ENCODE measurements around the gene OR2T8. TPM values are rescaled to one million over a fixed set of nuclear protein-coding genes. Genes with fewer than 3 reads are reported as not detected.
A peak's percentile ranks its signal among the peaks of the same experiment; 100 is the strongest.
"Not testable (repeated sequence)": the region's sequence is repeated elsewhere in the genome, so short reads cannot be mapped to it uniquely, and the experiment has no call there.

Gene OR2T8
- total RNA-seq, 1 donor from 2014 or later = not detected

DNA sequence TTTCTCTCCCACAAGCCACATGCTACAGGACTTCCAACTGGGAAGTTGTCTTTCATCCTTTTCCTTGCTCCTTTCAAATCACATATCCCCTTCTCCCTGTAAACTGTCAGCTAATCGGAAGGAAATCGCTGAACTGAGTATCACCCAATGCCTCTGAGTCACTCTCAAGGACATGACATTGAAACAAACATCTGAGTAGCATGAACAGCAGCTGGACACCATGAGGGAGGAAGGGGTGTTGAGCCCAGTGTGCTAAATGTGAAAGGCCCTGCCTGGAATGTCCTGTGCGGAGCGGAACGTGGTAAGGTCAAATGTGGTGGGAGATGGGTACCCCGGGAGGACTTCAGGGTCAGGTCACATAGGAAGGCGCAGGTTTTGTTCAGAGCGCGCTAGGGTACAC is 4.8 kb downstream of the OR2T8 start, which contains the start of gene OR2AJ1:
TSS of gene OR2AJ1 (plus strand) at position 22 of the 400 bp plus-strand sequence. CDS start 8,880 bp downstream, outside the sequence.
- TF ChIP-seq, protein P1, sequence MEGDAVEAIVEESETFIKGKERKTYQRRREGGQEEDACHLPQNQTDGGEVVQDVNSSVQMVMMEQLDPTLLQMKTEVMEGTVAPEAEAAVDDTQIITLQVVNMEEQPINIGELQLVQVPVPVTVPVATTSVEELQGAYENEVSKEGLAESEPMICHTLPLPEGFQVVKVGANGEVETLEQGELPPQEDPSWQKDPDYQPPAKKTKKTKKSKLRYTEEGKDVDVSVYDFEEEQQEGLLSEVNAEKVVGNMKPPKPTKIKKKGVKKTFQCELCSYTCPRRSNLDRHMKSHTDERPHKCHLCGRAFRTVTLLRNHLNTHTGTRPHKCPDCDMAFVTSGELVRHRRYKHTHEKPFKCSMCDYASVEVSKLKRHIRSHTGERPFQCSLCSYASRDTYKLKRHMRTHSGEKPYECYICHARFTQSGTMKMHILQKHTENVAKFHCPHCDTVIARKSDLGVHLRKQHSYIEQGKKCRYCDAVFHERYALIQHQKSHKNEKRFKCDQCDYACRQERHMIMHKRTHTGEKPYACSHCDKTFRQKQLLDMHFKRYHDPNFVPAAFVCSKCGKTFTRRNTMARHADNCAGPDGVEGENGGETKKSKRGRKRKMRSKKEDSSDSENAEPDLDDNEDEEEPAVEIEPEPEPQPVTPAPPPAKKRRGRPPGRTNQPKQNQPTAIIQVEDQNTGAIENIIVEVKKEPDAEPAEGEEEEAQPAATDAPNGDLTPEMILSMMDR (conservative IDR thresholded peaks at IDR 0.05; ENCODE audit: low read depth, low read length) = no peak
- no peak within 1 kb of the TSS for H3K4me3 ChIP-seq (ENCODE audit: low read depth, low read length)
- no peak for DNase-seq (ENCODE audit: low read depth)

DNA sequence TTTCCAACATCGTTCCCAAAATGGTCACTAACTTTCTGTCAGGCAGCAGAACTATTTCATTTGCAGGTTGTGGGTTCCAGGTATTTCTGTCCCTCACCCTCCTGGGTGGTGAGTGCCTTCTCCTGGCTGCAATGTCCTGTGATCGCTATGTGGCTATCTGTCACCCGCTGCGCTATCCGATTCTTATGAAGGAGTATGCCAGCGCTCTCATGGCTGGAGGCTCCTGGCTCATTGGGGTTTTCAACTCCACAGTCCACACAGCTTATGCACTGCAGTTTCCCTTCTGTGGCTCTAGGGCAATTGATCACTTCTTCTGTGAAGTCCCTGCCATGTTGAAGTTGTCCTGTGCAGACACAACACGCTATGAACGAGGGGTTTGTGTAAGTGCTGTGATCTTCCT is 13.9 kb downstream of the OR2T8 start:
- no peak for DNase-seq (ENCODE audit: low read depth)
- TF ChIP-seq, protein P1 (conservative IDR thresholded peaks at IDR 0.05; ENCODE audit: low read depth, low read length) = no peak
- H3K4me3 ChIP-seq (ENCODE audit: low read depth, low read length) = no peak overlapping the region

DNA sequence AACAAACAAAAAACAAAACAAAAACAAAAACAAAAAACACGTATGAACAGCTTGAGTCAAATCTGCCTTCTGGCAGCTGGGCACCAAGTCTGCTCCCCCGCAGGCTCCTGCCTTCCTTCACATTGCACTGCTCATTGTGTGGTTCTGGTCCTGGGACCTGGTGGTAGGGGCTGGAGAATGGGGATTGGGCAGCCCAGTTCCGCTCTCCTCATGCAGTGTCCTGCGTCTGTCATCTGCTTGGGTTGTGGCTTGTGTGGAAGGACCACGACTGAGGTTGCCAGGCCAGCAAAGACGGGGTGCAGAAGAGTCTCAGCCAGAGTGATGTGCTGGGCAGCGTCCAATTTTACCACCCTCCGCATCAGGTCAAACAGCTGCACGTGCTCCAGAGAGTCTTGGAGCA is 15.7 kb downstream of the OR2T8 start:
- TF ChIP-seq, protein P1 (conservative IDR thresholded peaks at IDR 0.05; ENCODE audit: low read depth, low read length) = no peak
- no peak for DNase-seq (ENCODE audit: low read depth)
- no peak overlapping the region for H3K4me3 ChIP-seq (ENCODE audit: low read depth, low read length)

DNA sequence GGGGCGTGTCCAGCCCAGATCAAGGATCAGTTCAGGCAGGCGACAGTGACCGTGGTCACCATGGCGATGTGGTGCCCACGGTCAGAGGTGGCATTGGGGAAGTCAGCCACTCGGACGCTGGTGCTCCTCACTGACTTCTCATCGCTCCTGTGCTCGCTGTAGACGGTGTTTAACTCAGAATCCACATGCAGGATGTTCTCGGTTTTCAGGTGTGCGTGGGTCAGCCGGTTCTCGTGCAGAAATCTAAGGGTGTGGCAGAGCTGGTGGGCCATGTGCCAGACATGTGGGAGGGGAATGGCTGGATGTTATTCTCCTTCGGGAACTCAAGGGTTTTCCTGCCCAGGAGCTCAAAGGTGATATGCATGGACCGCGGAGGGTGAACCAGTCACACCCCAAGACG is 16.4 kb downstream of the OR2T8 start:
- H3K4me3 ChIP-seq (ENCODE audit: low read depth, low read length) = no peak overlapping the region
- TF ChIP-seq, protein P1 (conservative IDR thresholded peaks at IDR 0.05; ENCODE audit: low read depth, low read length) = no peak
- DNase-seq (ENCODE audit: low read depth) = no peak

DNA sequence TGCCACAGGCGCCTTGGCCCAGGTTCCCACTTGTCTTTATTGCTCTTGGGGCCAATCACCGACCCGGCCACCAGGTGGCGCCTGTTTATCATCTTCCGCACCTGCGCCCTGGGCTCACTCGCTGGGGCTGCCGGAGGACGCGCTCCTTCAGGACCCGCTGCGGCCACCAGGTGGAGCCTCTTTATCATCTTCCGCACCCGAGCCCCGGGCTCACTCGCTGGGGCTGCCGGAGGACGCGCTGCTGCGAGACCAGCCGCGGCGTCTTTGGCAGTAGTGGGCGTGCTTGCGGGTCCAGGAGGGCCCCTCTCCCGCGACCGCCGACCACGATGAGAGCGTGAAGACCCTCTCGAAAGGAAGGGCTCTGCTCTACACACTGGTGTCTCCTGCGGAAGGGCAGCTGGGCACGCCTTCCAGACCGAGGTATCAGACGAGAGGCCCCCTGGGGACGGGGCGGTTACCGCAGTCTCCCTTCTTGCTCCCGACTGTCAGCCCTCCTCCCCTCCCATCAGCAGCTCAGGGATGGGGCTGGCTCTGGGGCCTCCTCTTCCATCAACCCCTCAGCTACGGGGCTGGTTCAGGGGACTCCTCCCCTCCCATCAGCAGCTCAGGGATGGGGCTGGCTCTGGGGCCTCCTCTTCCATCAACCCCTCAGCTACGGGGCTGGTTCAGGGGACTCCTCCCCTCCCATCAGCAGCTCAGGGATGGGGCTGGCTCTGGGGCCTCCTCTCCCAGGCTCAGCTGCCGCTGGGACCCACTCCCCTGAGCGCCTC is 17.1 kb downstream of the OR2T8 start:
- TF ChIP-seq, protein P1 (conservative IDR thresholded peaks at IDR 0.05; ENCODE audit: low read depth, low read length) = peak; percentile 60
- DNase-seq (ENCODE audit: low read depth) = not testable (repeated sequence)
- H3K4me3 ChIP-seq (ENCODE audit: low read depth, low read length) = peak overlapping the region; percentile 42

DNA sequence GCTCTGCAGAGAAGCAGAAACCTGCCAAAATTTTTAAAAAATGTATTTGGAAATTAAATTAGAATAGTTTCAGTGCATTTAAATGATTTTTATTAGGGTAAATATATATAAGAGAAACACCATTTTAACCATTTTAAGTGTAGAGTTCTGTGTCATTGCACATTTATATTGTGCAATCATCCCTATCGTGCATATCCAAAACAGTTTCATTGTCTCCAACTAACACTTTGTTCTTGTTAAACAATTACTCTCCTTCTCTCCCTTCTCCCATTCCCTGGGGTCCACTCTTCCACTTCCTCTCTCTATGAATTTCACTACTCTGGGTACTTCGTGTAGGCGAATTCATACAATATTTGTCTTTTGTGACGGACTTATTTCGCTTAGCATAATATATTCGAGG is 22.6 kb downstream of the OR2T8 start:
- no peak overlapping the region for H3K4me3 ChIP-seq (ENCODE audit: low read depth, low read length)
- no peak for DNase-seq (ENCODE audit: low read depth)
- TF ChIP-seq, protein P1 (conservative IDR thresholded peaks at IDR 0.05; ENCODE audit: low read depth, low read length) = no peak

DNA sequence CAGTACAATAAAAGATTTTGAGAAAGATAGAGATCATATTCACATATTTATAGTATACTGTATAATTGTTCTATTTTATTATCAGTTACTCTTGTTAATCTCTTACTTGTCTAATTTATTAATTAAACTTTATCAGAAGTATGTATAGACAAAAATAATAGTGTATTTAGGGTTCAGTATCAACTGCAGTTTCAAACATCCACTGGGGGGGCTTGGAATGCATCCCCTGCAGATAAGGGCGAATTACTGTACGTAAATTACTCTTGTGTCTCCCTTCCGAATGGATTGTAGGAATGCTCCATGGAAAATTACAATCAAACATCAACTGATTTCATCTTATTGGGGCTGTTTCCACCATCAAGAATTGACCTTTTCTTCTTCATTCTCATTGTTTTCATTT is 28.5 kb downstream of the OR2T8 start, which contains the start of gene OR2L8:
TSS of gene OR2L8 (plus strand) at position 301 of the 400 bp plus-strand sequence. CDS start at position 301, 0 bp downstream.
- no peak for DNase-seq (ENCODE audit: low read depth)
- TF ChIP-seq, protein P1 (conservative IDR thresholded peaks at IDR 0.05; ENCODE audit: low read depth, low read length) = no peak
- H3K4me3 ChIP-seq (ENCODE audit: low read depth, low read length) = no peak within 1 kb of the TSS
